Measurements from ENCODE around the gene IL32.

GRCh38 chr16:3038256-3038655 is 27.2 kb upstream of the IL32 start:
- TF ChIP-seq CTCF (conservative IDR thresholded peaks at IDR 0.05; ENCODE audit: low read depth in 2 of 2) = no peak
- no peak for TF ChIP-seq REST (IDR thresholded peaks at IDR 0.05; ENCODE audit: unreplicated experiment)
- no peak for TF ChIP-seq EZH2 (IDR thresholded peaks at IDR 0.05; ENCODE audit: low read depth, unreplicated experiment)
- TF ChIP-seq JUNB (IDR thresholded peaks at IDR 0.05; ENCODE audit: unreplicated experiment) = no peak
- TF ChIP-seq POLR2AphosphoS5 (IDR thresholded peaks at IDR 0.05; ENCODE audit: low read depth) = peak; percentile 44; the same call in 1 of the 2 replicates

Measured in GM23338 (cell line).